Esophagus muscularis mucosa (tissue), 4 donors: ENCODE data around the gene BBS9. TPM values are rescaled to one million over a fixed set of nuclear protein-coding genes. Genes with fewer than 3 reads are reported as not detected.

Source experiments
- DNase-seq: peaks from one replicate; pipeline ENCODE4 v3.0.0-alpha.2; 2017; ENCODE audit errors: extremely low spot score
- H3K27ac ChIP-seq, 4 donors: fragments of 200-600 bp; sonication (generic); replicated peaks in 1 of 4; 1 replicate in 3 of 4; 2 replicates in 1 of 4; pipeline ENCODE4 v1.5.1; 2016 to 2019; ENCODE audit warnings: mild to moderate bottlenecking in 1 of 4
- H3K27me3 ChIP-seq, 4 donors: fragments of 200-600 bp; sonication (generic); one replicate each; pipeline versions ENCODE4 v1.5.1 to v1.6.0; 2016 to 2019
- H3K36me3 ChIP-seq, 4 donors: fragments of 200-600 bp; sonication (generic); one replicate each; pipeline ENCODE4 v1.5.1; 2016 to 2019
- H3K4me1 ChIP-seq, 4 donors: fragments of 200-600 bp; sonication (generic); one replicate each; pipeline ENCODE4 v1.5.1; 2016 to 2019
- H3K4me3 ChIP-seq, 4 donors: fragments of 200-600 bp; sonication (generic); 1 replicate in 2 of 4; 2 replicates in 2 of 4; pipeline ENCODE4 v1.5.1; 2016 to 2019; ENCODE audit warnings: mild to moderate bottlenecking in 4 of 4, moderate library complexity in 1 of 4
- H3K9me3 ChIP-seq, 4 donors: fragments of 200-600 bp; sonication (generic); 1 replicate in 3 of 4; 2 replicates in 1 of 4; pipeline ENCODE4 v1.5.1; 2016 to 2019
- CTCF ChIP-seq, 3 experiments: fragments of 200-600 bp in 2 of 3; fragments of 450-650 bp in 1 of 3; sonication (generic) in 2 of 3; IDR thresholded peaks; one replicate each; pipeline ENCODE4 v1.5.1; 2017 to 2019; ENCODE audit warnings: antibody characterized with exemption in 3 of 3, mild to moderate bottlenecking in 2 of 3, moderate library complexity in 1 of 3
- EP300 ChIP-seq: sonication (generic); formaldehyde crosslinking; IDR thresholded peaks from one replicate; pipeline ENCODE4 v1.6.1; 2017; ENCODE audit warnings: antibody characterized with exemption
- POLR2A ChIP-seq: fragments of 450-650 bp; IDR thresholded peaks from one replicate; pipeline ENCODE4 v1.6.1; 2017; ENCODE audit warnings: antibody characterized with exemption, moderate library complexity, mild to moderate bottlenecking, low read depth
- POLR2AphosphoS5 ChIP-seq, 2 donors: sonication (generic); formaldehyde crosslinking; IDR thresholded peaks; one replicate each; pipeline ENCODE4 v1.6.1; 2017; ENCODE audit warnings: antibody characterized with exemption in 2 of 2
- WGBS: methylation state at CpG from one replicate; pipeline ENCODE4 v1.1.5; 2018; 5-methylcytosine and 5-hydroxymethylcytosine counted together
- intact Hi-C: fragments of 100-400 bp; cut with DNase I; formaldehyde crosslinking; loops from one replicate; pipeline ENCODE4 v1.15.1; 2023
- total RNA-seq, 4 donors: library from RNA; depleted of rRNA; stranded (reverse); fragments of >200 nt; gene quantifications; one replicate each; pipeline versions ENCODE4 v1.1.0 to v1.2.1, GENCODE V29; 2016

Gene BBS9
- total RNA-seq, 4 donors from 2014 or later: 14.7 to 20.8 (median 16.3) TPM

GRCh38 chr7:33612442-33612841 is 483.1 kb downstream of the BBS9 start:
- DNase-seq: no peak
- TF ChIP-seq EP300 (no peak), POLR2A (no peak), CTCF (IDR thresholded peaks at IDR 0.05) (no peak), POLR2AphosphoS5 (IDR thresholded peaks at IDR 0.05) (no peak)
- WGBS: 80% methylated on average over 1 of the region's 1 CpG
- no peaks in the 10 kb centered on the region for H3K36me3 ChIP-seq
- intact Hi-C loops: no loop called here
- no peaks in the 10 kb centered on the region for H3K27me3 ChIP-seq
- H3K27ac ChIP-seq: no peak overlapping the region
- H3K4me1 ChIP-seq: no peaks in the 10 kb centered on the region
- H3K9me3 ChIP-seq: no peaks in the 10 kb centered on the region
- H3K4me3 ChIP-seq: no peak overlapping the region

- TF ChIP-seq POLR2AphosphoS5 (IDR thresholded peaks at IDR 0.05): no peak
- TF ChIP-seq EP300: no peak
- TF ChIP-seq POLR2A: no peak
- Histone ChIP-seq H3K4me3 (no peak overlapping the region), H3K27me3 (no peaks in the 10 kb centered on the region), H3K4me1 (no peaks in the 10 kb centered on the region), H3K27ac (no peak overlapping the region), H3K9me3 (no peaks in the 10 kb centered on the region), H3K36me3 (no peaks in the 10 kb centered on the region)
- DNase-seq: no peak
- intact Hi-C loops: no loop called here
- WGBS: 73% methylated on average over 6 of the region's 6 CpGs
Observed at GRCh38 chr7:33614357-33615117, 485.2 kb downstream of the BBS9 start.

GRCh38 chr7:33616752-33617151 is 487.4 kb downstream of the BBS9 start:
- peaks cover 0 to 3% (median 1%) of the 10 kb centered on the region in 4 donors for H3K9me3 ChIP-seq
- H3K27me3 ChIP-seq: no peaks in the 10 kb centered on the region
- 55% methylated on average over 2 of the region's 2 CpGs for WGBS
- no peak overlapping the region for H3K4me3 ChIP-seq
- TF ChIP-seq CTCF (IDR thresholded peaks at IDR 0.05) (no peak), EP300 (no peak), POLR2A (no peak), POLR2AphosphoS5 (IDR thresholded peaks at IDR 0.05) (no peak)
- no peaks in the 10 kb centered on the region for H3K4me1 ChIP-seq
- H3K27ac ChIP-seq: no peak overlapping the region
- no peaks in the 10 kb centered on the region for H3K36me3 ChIP-seq
- intact Hi-C loops: no loop called here
- DNase-seq: no peak

- Histone ChIP-seq H3K36me3 (no peaks in the 10 kb centered on the region), H3K4me3 (no peak overlapping the region), H3K4me1 (no peaks in the 10 kb centered on the region), H3K27me3 (no peaks in the 10 kb centered on the region), H3K27ac (no peak overlapping the region), H3K9me3 (peaks cover 0 to 3% (median 1%) of the 10 kb centered on the region in 4 donors)
- TF ChIP-seq EP300 (no peak), POLR2AphosphoS5 (IDR thresholded peaks at IDR 0.05) (no peak), CTCF (IDR thresholded peaks at IDR 0.05) (no peak), POLR2A (no peak)
- WGBS: 99% methylated on average over 2 of the region's 2 CpGs
- intact Hi-C loops: no loop called here
- no peak for DNase-seq
Observed at GRCh38 chr7:33619264-33619663, 489.9 kb downstream of the BBS9 start.

DNA sequence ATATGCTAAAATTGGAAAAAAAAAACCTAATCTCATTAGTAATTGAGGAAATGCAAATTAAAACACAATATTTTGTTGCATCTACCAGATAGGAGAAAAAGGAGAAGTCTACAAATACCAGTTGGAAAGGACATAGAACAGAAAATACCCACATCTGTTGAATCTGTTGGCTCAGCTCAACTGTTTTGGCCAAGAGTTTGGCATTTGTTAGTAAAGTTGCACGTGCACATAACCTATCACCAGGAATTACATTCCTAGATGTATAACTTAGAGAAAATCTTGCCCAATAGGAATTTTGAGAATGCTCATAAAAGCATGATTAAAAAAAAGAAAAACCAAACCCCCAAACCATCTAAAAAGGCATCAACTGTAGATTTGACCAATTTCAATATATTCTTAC is 493.9 kb downstream of the BBS9 start:
- no peak overlapping the region for H3K4me3 ChIP-seq
- H3K4me1 ChIP-seq: no peaks in the 10 kb centered on the region
- H3K9me3 ChIP-seq: peaks cover 0 to 13% (median 4%) of the 10 kb centered on the region in 4 donors
- intact Hi-C loops: no loop called here
- 37% methylated on average over 1 of the region's 1 CpG for WGBS
- no peaks in the 10 kb centered on the region for H3K27me3 ChIP-seq
- no peak for TF ChIP-seq EP300
- no peak for TF ChIP-seq POLR2AphosphoS5 (IDR thresholded peaks at IDR 0.05)
- no peak for TF ChIP-seq POLR2A
- TF ChIP-seq CTCF (IDR thresholded peaks at IDR 0.05): no peak
- H3K27ac ChIP-seq: no peak overlapping the region
- no peak for DNase-seq
- no peaks in the 10 kb centered on the region for H3K36me3 ChIP-seq
